Effector CD8-positive, alpha-beta T cell (primary cell): ENCODE data around the gene INPP5A.
"Not testable (repeated sequence)": the region's sequence is repeated elsewhere in the genome, so short reads cannot be mapped to it uniquely, and the experiment has no call there.

Experiments
- DNase-seq: peaks from one replicate; lab custom pipeline; 2025; lab: John Stamatoyannopoulos, UW

INPP5A gene

DNA sequence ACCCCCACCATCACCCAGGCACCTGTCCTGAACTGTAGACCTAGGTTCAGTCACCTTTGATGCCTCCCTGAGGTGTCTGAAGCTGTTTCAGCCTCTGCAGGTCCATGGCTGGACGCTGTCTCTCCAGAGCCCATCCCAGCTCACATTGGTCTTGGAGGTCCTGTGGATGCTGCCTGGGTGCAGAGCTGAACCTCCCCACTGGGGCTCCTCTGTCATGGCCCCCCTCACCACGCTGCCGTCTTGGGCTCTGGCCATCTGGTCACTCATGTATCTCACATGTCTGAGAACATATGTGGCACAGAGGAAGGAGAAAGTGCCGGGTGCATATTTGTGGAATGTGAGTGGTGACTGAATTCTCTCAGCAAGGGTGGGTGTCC, 139.5 kb downstream of the INPP5A start:
- DNase-seq, result no peak

DNA sequence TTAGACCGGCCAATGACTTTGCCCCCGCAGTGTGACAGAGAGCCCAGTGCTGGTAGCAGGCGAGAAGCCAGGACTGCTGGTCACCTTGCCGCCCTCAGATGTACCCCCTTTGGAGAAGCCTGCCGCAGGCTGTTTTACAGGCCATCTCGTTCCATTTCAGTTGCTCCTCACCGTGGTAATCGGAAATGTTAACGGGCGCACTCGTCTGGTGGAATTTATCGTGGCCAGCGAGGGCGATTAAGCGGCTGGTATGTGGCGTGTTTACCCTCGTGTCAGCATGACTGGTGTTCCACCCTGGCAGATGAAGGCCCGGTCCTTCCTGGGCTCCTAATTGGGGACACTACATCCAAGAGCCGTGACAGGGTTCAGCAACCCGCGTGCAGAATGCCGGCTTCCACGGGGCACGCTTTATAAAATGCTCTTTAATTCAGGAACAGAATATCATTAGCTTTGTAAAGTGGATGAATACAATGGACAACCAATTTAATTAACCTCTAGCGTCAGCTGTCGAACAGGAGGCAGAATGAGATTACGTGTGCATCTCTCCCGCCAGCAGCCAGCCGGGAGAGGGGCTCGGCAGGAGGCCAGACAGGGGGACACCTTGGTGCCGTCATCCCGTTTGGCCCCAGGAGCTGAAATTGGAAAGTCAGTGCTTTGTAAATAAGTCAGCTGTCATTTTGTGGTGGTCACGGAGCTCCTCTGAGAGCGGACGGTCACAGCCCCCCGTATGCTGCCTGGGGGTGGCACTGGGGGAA, 140.1 kb downstream of the INPP5A start:
- DNase-seq, result no peak

- no peak for DNase-seq
These were observed 141.0 kb downstream of the INPP5A start for GRCh38 chr10:132678436-132679216.

- no peak for DNase-seq
These were observed 141.6 kb downstream of the INPP5A start for GRCh38 chr10:132679217-132679595.

GRCh38 chr10:132679640-132680039, 142.1 kb downstream of the INPP5A start:
- DNase-seq, result no peak

- not testable (repeated sequence) for DNase-seq
These were observed 143.2 kb downstream of the INPP5A start for GRCh38 chr10:132680741-132681140.

- no peak for DNase-seq
These were observed 144.5 kb downstream of the INPP5A start for GRCh38 chr10:132681858-132682755.

- DNase-seq, result no peak
These were observed 146.7 kb downstream of the INPP5A start for GRCh38 chr10:132684164-132684891.

DNA sequence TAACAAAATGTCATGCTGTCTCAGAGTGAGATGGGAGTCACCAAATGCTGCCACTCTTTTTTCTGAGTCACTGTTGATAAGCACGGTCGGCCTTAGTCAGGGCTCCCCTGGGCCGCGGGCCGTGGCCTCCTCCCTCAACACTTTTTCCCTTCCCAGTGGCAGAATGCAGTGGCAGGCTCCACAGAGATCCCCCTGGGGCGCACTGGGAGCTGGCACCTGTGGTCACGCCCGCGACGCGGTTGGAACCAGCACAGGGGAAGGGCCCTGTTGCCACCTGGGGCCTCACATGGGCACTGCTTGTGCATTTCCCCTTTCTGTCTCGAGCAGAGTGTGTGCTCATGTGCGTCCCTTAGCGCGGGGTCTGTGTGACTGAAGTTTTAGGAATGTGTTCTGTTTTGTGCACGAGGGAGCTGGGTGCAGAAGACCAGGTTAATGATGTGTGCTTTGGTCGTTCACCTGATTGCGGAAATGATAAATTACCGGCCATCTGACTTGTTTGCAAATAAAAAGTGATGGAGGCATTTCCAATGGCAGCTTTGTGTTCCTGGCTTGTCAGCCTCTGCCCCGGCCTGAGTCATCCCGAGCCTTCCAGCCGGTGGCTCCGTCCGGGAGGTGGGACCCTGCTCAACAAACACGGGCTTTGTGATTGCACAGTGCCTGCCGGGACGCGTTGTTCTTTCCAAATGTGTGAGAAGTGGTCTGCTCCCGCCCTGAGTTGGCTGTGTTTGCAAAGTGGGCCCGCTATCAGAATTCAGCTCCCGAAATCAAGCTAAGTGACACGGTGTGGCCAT, 147.7 kb downstream of the INPP5A start:
- DNase-seq, result no peak

- DNase-seq, result no peak
These were observed 148.5 kb downstream of the INPP5A start for GRCh38 chr10:132685921-132686680.

GRCh38 chr10:132687181-132687892, 149.8 kb downstream of the INPP5A start:
- no peak for DNase-seq

DNA sequence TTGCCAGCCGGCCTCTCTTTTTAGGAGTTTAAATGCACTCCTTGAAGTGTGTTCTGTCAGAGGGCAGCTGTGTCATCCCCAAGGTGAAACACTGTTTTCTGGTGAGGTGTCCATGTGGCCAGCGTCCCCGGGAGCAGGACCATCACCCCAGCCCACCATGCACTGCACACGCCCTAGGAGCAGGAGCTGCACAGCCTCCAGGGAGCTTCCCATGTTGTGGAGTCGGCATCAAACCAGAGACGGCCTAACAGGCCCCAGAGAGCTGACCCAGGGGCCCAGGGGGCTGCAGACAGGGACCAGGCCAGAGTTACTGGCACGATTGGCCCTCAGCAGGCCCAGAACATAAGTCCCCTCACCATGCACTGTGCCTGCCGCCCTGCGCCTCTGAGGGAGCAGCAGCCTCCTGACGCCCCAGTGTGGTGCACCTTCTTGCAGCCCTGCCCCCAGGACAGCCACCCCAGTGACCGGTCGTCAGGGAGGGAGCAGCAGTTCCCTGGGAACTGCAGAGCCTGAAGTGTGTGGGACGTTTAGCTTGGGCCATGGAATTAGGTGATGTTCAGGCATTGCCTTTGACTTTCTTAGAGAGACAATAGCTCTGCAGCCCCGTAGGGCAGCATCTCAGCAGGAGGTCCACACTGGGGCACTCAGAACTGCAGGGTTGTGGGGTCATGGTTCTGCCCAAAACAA, 150.4 kb downstream of the INPP5A start:
- no peak for DNase-seq

DNA sequence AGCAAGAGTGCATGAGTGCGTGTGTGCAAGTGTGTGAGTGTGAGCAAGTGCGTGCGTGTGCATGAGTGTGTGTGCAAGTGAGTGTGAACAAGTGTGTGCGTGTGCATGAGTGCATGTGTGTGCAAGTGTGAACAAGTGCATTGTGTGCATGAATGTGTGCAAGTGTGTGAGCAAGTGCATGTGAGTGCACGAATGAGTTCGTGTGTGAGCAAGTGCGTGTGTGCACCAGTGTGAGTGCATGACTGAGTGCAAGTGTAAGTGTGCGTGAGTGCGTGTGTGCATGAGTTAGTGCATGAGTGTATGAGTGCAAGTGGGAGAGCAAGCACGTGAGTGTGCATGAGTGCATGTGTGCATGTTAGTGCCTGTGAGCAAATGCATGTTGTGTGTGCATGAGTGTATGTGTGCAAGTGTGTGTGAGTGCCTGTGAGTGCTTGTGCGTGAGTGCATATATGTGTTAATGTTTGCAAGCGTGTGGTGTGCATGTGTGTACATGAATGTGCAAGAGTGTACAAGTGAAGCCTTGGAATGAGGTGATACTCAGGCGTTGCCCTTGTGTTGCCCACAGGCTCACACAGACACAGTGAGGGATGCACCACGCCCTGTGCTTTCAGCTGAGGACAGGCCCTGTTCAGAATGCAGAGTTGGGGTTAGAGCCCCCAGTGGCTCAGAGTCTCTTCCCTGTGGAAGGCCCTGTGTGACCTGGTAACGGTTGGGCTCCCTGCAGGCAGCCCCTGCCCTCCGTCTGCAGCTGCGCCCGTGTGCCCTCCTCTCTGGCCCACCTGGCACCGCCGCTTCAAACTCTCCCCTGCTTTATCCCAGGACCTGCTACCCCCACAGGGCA, 151.2 kb downstream of the INPP5A start:
- no peak for DNase-seq

DNA sequence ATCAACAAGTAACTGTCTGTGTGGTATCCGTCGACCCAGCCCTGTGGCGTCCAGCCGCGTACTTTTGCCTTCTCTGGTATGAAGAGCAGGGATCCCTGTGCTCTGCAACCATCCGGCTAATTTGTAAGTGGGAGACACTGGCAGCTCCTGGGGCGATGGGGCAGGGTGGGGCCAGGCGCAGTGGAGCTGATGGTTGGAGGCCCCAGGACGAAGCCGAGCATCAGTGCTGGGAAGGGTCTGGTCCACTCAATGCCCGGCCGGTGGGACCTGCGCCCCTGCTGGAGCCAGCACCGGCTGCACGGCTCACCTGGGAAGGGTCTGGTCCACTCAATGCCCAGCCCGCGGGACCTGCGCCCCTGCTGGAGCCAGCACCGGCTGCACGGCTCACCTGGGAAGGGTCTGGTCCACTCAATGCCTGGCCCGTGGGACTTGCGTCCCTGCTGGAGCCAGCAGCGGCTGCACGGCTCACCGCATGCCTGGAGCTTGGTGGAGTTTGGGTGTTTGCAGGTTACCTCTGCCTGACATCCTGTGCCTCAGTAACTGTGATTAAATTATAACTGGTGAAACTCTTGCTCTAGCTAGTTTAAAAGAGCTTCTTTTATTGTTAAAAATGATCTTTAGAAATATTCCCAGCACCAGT, 152.3 kb downstream of the INPP5A start:
- no peak for DNase-seq

GRCh38 chr10:132690401-132690800, 152.8 kb downstream of the INPP5A start:
- no peak for DNase-seq

DNA sequence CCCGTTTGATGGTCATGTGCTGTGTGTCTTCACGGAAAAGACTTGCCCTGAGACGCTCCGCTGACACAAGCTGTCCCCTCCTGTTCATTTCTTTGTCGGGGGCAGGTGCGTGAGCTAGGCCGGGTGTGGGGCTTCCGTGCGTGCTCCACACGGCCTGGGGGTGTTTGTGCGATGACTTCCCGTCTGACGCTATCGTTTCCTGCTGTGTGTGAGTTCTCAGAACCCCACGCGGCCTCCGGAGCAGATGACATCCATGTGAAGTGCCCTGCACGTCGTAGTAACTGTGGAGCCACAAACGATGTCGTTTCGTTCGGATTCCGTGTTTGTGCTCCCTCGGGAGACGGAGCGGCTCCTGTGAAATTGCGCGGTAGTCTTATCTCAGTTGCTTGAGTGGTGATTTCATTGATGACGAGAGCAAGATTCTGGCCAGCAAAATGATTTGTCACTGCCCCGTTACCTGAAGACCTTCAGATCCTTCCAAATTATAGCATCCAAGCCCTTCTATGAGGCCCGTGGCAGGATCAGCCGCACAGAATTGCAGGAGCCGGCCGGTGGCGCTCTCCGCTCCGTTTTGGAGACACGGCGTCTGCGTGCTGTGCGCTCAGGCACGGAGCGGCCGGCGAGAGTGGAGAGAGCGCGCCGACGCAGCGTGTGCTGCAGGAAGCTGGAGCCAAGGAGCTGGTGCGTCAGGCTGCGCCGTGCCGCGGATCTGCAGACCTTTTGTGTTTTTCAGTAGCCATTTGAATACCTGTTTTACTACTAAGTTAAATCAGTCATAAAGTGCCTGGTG, 153.4 kb downstream of the INPP5A start:
- DNase-seq, result no peak
